GM21717 (cell line): Measurements from ENCODE around the gene SYNDIG1.

Source experiments
- ATAC-seq: cut with Tn5 transposase; IDR thresholded peaks from one replicate; pipeline ENCODE4 v1.9.1; 2021; ENCODE audit warnings: mild to moderate bottlenecking, moderate library complexity; ENCODE audit not compliant: unreplicated experiment

The SYNDIG1 gene

DNA sequence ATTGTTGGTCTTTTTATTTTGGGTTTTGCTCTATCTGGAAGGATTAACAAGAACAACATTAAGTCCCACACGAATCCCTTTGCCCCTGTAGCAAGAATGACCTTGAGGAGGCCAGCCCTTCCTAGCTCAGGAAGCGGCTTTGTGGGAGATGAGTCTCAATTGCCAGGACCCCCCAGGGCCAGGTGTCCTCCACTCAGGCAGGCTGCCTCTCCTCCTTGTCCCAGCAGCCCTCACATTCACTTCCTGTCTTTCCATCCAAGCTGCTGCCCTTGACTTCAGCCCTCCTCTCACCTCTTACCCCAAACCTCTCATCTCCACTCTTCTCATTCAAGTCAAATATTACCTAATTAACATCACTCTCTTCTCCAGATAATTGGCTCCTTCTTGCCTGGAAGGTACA lies 22.6 kb upstream of the SYNDIG1 start:
- no peak for ATAC-seq

DNA sequence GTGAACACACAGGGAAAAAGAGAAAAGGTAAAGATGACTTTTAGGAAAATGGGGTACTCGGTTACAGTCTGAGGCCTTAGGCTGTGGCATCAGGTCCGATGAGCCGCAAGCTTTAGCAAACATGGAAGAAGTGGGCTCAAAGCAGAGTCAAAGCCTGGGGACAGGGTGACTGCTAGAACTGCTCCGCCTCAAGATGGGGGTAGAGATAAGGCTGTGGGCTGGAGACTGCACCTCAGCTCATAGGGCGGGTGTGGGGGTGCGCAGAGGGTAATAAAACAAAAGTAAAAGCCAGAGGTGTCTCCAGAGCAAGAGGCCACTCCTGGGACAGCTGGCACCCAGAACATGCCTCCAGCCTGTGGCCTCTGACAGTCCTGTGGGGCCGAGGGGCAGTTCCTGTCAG lies 21.3 kb upstream of the SYNDIG1 start:
- ATAC-seq: no peak

DNA sequence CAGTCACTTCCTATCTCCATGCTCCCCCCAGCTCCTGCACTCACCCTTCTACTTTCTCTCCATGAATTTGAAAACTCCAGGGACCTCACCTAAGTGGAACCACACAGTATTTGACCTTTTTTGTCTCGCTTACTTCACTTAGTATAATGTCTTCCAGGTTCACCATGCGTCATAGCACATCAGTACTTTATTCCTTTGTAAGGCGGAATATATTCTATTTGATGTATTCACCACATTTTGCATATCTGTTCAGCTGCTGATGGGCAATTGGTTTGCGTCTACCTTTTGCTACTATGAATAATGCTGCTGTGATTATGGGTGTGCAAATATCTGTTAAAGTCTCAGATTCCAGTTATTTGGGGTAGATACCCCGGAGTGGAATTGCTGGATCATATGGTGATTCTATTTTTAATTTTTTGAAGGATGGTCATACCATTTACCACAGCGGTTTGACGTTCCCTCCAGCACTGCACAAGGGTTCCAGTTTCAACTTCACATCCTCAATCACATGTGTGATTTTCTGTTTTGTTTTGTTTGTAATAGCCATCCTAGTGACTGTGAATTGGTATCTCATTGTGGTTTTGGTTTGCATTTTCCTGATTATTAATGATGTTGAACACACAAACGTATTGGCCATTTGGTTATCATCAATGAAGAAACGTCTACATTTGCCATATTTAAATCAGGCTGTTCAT lies 20.3 kb upstream of the SYNDIG1 start:
- ATAC-seq: no peak

DNA sequence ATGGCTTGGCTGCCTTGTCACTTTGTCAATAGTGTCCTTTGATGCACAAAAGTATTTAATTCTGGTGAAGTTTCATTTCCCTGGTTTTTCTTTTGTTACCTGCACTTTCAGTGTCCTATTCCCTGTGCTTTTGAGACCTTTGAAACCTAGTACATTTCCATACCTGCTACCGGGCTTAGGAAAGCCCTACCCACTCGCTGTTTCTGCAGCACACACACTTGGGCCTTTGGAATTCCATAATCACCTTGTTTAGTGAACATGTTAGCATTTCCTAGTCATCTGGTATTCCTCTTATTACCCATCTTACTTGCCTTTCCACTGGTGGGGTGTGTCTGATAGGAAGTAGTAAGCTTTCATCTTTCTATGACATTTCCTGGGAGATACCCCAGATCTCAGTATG lies 19.3 kb upstream of the SYNDIG1 start:
- no peak for ATAC-seq

DNA sequence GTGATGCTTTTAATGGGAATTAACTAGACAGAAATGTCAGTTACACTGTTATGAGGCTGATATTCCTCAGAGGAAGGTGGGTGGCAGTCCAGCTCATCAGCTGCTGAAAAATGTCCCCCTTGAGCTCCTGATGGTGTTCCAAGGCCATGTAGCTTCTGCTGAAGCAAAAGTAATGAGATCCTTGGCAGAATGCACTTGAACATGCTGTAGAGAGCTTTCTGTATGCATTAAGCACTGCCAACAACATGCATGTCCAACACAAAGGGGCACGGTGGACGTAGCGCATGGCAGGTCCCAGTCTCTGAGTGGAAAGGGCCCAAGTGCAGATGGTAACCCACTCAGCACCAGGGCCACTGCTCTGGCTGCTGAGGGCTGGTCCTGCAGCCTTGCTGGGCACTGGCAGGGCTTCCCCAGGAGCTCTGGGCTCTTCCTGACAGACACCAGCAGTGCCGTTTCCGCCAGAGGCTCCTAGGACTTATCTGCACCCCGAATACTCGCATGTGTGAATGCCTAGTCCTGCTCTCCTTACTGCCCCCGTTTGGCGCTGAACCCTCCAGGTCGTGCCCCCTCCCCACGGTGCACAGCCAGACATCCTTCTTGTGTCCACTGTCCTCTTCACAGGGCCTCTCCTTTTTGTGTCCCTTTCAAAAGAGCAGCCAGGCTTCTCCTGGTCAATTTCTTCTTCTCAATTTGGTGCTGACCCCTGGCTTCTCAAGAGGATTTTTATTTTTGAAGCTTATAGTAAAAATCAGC lies 18.6 kb upstream of the SYNDIG1 start:
- ATAC-seq: no peak

DNA sequence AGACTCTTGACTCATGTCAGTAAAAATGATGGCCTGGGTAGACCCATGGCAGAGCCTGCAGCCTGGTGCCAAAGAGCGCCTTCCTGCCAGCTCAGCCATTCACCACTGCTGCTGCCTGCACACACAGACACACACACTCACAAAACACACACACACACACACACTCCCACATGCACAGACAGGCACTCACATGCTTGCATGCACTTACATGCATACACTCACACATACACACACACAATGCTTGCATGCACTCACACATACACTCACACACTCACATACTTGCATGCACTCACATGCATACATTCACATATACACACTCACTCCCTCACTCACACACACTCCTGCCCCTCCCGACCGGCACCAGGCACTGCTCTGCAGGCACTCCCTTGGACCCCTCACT lies 18.0 kb upstream of the SYNDIG1 start:
- ATAC-seq: no peak

DNA sequence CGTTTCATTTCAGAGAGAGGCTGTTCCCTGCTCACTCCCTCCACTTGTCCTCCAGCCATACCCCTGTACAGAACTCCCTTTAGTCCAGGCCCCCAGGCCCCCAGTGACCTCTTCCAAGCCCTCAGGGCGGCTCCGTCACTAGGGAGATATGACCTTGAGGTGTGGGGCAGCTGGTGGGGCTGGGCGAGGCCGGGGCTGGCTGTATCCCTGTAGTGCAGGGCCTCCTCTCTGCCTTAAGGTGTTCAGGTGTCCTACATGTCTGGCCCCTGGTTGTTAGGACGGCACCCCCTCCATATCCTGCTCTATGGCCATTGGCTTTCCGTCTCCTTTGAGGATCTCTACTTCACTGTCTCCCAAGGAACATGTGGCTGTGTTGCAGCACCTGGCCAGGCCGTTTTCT lies 17.4 kb upstream of the SYNDIG1 start:
- no peak for ATAC-seq

DNA sequence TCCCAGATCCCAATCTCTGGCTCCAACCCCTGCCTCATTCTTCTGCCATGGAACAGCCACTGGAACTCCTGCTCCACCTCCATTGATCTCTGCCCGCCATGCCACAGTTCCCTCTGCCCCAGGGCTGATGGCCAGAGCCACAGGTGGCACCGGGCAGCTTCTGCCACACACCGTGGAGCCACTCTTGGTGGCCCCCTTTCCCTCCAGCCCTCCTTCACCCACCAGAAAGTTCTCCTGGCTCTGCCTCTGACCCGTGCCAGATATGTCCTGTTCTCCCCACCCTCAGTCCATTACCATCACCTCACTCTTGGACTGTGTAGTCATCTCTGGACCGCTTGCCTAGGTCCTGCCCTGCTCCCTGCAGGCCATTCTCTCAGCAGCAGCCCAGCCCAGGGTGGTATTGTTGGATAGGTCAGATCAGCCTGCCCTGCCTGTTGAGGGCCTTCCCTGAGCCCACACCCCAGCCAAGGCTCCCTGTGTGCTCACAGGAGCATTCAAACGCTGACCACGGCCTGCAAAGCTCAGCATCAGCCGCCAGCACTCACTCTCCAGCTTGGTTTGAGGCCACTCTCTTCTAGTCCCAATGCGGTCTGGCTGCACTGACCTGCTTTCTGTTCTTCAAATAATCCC lies 16.8 kb upstream of the SYNDIG1 start:
- no peak for ATAC-seq

DNA sequence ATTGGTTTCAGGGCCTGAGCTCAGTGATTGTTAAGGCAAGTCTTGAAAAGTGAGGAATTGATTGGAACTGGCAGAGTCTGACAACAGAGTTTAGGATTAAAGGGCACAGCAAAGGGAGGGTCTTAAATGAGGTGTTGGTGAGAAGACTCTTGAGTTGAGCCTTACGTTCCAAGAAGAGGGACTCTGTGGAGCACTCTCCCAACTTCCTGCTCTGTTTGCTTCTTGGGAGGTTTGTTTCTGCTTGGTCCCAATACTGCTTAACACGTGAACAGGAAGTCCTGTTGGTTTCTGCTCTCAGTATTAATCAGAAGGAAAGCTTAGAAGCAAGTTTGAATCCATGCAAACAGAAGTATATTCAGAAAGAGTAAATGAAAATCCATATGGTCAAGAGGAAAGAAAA lies 15.6 kb upstream of the SYNDIG1 start:
- ATAC-seq: no peak

DNA sequence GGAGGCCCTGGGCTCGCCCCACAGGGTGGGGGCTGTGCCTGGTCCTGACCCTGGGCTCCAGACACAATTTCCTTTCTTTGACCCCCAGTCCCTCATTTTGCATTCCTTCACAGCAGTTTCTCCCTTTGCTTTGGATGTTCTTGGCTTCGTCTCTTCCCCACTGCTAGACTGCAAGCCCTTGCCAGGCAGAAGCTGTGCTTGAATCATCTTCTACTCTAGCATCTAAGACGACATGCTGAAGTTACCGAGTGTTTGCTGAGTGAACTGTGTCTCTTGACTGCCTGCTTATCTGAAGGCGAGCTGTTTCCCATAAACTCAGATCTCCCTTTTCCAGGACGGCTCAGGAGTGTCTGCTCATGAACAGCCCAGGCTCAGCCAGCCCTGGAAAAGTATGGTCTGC lies 14.3 kb upstream of the SYNDIG1 start:
- no peak for ATAC-seq

DNA sequence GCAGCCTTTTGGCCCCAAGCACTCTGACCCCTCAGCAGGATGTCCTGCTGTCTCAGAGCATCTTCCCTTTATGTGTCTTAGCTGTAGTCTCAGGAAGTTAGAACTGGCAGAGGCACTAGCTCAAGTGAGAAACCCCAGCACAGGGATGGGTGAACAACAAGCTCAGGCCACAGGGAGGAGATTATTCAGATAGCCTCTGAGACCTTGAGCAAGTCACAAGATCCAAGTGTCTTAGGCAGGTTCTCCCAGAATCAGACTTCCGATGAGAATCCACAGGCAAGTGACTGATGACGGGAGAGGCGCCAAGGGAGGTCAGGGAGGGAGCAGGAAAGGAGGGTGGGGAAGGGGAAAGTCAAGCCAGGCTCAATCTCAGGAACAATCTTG lies 13.0 kb upstream of the SYNDIG1 start:
- no peak for ATAC-seq

DNA sequence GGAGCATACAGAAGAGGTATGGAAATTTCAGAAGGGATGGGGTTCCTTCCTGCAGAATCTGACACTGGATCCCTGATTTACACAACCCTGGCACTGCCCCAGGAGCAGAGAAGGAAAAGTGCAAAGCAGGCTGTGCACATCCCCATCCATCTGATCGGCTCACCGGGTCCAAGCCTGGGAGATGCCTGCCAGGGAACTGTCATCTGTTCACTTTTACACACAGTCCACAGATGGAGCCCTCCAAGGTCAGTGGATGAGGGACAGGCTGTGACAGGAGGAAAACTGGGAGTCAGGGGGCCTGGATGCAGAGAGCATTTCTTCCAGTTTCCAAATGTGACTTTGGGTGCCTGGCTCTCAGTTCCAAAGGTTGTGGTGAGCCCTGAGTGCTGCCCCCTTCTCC lies 11.0 kb upstream of the SYNDIG1 start:
- ATAC-seq: no peak

DNA sequence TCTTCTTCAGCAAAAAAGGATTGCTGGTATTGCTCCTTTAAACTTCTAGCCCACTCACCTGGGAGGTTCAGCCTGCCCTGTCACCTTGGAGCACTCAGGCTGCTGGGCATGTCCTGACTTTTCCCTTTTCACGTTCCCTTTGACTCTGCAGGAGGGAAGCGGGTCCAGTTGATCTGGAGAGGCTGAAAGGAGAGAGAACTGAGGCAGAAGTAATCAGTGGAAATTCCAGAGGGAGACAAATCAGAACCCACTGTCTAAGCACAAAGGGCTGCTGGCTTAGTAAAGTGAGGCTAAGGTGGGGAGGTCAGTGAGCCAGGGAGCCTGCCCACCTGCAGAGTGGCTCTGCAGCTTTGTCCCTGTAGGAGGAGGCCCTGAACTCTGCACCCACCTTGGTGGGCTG lies 9.7 kb upstream of the SYNDIG1 start:
- ATAC-seq: no peak

DNA sequence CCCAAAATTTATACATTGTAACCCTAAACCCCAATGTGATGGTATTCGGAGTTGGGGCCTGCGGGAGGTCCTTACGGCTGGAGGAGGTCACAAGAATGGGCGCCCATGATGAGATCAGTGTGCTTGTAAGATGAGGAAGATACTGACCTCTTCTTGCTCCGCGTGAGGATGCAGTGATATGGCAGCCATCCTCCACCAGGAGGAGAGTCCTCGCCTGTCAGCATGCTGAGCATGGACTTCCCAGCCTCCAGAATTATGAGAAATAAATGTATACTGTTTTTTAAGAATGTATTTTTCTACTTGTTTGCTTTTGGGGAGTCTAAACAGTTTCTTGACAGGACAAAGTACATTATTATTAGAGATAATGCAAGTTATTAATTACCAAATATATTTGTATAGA lies 8.7 kb upstream of the SYNDIG1 start:
- ATAC-seq: no peak

DNA sequence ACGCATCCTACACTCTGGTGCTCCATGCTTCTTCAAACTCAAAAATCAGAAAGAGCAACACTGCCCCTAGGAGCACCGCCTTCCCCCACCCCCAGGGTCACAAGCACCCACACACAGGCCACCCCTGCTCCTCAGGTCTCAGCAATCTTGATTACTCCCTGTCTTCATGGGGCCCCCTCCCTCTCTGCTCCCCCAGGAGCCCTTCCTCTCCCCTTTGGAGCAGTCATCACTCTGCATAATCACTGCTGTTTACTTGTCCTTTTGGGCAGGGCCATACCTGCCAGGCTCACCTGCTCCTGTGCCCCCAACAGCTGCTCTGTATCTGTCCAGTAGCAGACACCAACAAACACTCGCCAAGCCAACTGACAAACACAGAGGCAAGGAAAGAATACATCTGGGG lies 7.6 kb upstream of the SYNDIG1 start:
- ATAC-seq: no peak

DNA sequence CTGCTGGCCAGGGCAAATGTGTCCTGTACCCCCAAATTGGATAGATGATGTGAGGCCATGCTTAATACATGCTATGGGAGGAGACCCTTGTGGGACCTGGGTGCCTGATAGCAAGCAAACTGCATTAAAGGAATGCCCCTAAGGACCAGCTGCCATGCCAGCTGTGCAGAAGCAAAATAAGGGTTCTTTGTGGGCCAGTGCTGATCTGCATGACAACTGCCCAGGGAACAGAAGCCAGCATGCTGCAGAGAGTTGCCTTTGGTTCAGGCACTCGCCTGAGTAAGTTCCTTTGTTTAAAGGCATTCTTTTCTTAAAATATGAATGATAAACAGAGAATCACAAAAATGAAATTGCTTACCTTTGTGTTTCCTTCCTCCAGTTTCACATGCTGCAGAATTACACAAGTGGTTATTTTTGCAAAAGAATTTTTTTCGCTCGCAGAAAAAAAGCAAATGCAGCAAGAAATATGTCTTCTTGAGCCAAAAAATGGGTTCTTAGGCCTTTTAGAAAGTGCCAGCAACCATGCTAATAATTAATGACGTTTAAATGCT lies 6.9 kb upstream of the SYNDIG1 start:
- ATAC-seq: no peak

DNA sequence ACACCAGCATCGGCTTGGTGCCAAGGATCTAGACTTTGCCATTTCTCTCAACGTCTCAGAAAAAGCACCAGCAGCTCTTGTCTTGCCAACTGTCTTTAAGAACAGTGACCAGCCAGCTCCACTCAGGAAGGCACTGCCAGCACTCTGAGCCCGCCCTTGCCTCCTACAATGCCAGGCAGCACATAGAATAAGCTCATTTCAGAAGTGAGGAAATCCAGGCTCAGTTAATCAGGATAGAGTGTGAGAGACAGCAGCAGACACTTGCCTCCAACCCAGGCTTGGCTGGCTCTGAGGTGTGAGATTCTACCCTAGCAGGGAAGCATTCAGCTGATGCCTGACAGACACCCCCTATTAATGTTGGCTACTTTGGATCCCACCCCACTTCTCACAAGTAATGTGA lies 4.3 kb upstream of the SYNDIG1 start:
- no peak for ATAC-seq

DNA sequence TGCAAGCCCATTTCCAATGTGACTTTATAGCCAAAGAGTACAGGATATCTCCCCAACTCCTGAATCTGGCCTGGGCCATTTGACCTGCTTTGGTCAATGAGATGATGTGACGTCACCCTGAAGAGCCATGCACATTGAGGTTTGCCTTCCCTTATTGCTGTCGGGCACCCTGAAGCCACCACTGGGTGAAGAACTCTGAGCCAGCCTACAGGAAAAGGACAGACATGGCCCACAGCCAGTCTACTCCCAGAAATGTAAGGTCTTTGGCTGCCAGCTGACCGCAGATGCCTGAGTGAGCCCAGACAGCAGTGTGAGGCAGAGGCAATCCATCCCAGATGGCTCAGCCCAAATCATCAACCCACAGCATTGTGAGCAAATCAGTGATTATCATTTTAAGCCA lies 3.7 kb upstream of the SYNDIG1 start:
- no peak for ATAC-seq

DNA sequence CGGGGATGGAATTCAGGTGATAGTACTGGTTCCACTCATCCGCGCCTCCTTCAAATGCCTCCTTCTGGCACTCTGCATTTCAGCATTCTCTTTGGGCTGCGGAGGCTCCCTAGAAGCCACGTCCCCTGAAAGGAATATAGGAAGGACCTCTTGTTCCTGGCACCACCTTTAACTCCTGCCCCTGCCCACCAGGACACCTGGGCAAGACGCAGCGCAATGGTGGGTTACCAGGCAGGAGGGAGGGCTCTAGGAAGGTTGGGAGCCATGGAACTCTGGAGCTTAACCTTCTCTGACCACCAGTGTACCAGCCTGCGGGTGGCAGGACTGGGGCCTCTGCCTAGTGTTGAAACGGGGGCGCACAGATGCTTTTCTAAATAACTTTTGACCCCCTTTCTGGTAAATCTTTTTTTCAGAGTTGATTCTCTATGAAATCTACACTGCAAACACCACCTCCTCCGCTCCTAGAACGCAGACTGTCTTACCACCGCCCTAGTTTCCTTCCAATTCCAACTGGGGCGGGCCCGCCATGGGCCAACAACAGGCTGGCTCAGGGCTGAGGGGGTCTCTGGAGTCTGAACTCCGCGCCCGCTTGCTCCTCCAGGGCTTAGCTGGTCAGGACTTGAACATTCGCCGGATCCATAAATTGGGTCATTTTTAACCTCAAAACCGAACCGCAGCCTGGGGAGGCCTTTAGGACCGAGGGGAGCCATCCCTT lies 871 bp upstream of the SYNDIG1 start:
- ATAC-seq: no peak

DNA sequence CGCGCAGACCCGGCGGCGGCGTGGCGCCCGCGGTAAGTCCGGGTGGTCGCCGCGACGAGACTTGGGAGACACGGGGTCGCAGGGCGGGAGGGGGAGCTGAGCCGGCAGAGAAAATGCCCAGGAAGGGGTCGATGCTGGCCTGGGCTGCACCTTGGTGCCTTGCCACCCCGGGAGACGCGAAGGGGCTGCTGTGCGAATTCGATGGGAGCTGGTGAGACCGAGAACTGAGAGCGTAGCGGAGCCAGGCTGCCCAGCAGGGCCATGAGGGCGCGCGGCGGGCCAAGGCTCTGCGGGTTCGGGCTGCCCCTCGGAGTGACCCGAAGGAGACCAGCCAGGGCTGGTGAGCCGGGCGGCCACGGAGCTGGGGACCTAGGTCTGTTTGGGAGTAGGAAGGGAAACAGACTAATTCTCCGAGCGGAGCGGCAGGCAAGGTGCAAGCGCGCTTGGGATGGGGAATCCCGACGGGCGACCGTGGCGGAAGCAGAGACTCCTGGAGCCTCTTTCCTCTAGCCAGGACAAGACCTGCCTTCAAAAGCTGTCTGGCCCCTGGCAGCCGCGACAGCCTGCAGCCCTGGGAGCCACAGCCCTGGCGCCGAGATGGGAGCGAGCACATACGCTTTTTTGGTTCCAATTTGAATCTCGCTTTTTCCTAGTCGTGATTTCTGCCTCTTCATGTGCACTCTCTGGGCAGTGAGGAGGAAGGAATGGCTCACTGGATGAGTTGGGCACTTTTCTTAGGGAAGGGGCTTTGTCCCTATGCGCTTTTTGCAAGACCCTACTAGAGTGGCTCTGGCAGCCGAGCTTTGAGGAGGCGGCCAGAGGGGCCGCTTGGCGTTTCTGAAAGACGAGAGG lies 691 bp downstream of the SYNDIG1 start:
- ATAC-seq: no peak
